OCI-LY1 (cell line): ENCODE results near the gene IGFBP4.

Experiments used
- H2AFZ ChIP-seq: fragments of 200-600 bp; sonication (generic), shearing (Covaris generic); 2 replicates; pipeline ENCODE4 v1.6.0; 2014; ENCODE audit warnings: antibody characterized with exemption, mild to moderate bottlenecking, low read length
- H3F3A ChIP-seq: fragments of 200-600 bp; sonication (generic), shearing (Covaris generic); 2 replicates; pipeline ENCODE4 v1.6.0; 2014; ENCODE audit warnings: mild to moderate bottlenecking, antibody characterized with exemption, low read length, moderate library complexity; ENCODE audit not compliant: insufficient read depth
- H3K27ac ChIP-seq: fragments of 200-600 bp; sonication (generic); 2 replicates; pipeline ENCODE4 v1.5.1; 2014; ENCODE audit warnings: low read length, mixed run types, mild to moderate bottlenecking, low read depth; ENCODE audit not compliant: poor library complexity, severe bottlenecking
- H3K27me3 ChIP-seq: fragments of 200-600 bp; sonication (generic); 2 replicates; pipeline ENCODE4 v1.6.0; 2014; ENCODE audit warnings: antibody characterized with exemption, mild to moderate bottlenecking, low read length, moderate library complexity; ENCODE audit not compliant: insufficient read depth
- H3K36me3 ChIP-seq: fragments of 200-600 bp; sonication (generic); 2 replicates; pipeline ENCODE4 v1.6.1; 2014; ENCODE audit warnings: mild to moderate bottlenecking, antibody characterized with exemption, low read length, moderate library complexity, mixed read lengths; ENCODE audit not compliant: insufficient read depth
- H3K4me1 ChIP-seq: fragments of 200-600 bp; sonication (generic); 2 replicates; pipeline ENCODE4 v1.5.1; 2014; ENCODE audit warnings: mild to moderate bottlenecking, low read length, moderate library complexity; ENCODE audit not compliant: insufficient read depth, severe bottlenecking
- H3K4me2 ChIP-seq: fragments of 200-600 bp; sonication (generic), shearing (Covaris generic); 2 replicates; pipeline ENCODE4 v1.6.1; 2014; ENCODE audit warnings: low read length
- H3K4me3 ChIP-seq: fragments of 200-600 bp; sonication (generic); 2 replicates; pipeline ENCODE4 v1.5.1; 2014; ENCODE audit warnings: low read length, low read depth, mild to moderate bottlenecking, mixed read lengths; ENCODE audit not compliant: poor library complexity, severe bottlenecking
- H3K79me2 ChIP-seq: fragments of 200-600 bp; shearing (Covaris generic); 2 replicates; pipeline ENCODE4 v1.6.1; 2016; ENCODE audit warnings: mixed run types, low read length, mixed read lengths; ENCODE audit not compliant: insufficient read depth
- H3K9ac ChIP-seq: fragments of 200-600 bp; sonication (generic), shearing (Covaris generic); 2 replicates; pipeline ENCODE4 v1.6.1; 2014; ENCODE audit warnings: mild to moderate bottlenecking, low read length, mixed read lengths
- H3K9me2 ChIP-seq: fragments of 200-600 bp; sonication (generic), shearing (Covaris generic); 2 replicates; pipeline ENCODE4 v1.6.1; 2014; ENCODE audit warnings: low read depth, mild to moderate bottlenecking, low read length, mixed read lengths
- H3K9me3 ChIP-seq: fragments of 200-600 bp; shearing (Covaris generic); 2 replicates; pipeline ENCODE4 v1.6.1; 2014; ENCODE audit warnings: low read length, mixed read lengths
- H4K20me1 ChIP-seq: fragments of 200-600 bp; sonication (generic), shearing (Covaris generic); 2 replicates; pipeline ENCODE4 v1.6.0; 2016; ENCODE audit warnings: mild to moderate bottlenecking, low read length; ENCODE audit not compliant: insufficient read depth
- EZH2 ChIP-seq: fragments of 200-600 bp; sonication (generic), shearing (Covaris generic); IDR thresholded peaks from 2 replicates; pipeline ENCODE4 v1.8.0; 2017; ENCODE audit warnings: borderline replicate concordance, mixed run types, mild to moderate bottlenecking, antibody characterized with exemption, low read length, moderate library complexity, mixed read lengths
- TF ChIP-seq, protein P1 (sequence below): fragments of 200-600 bp; sonication (generic), shearing (Covaris generic); IDR thresholded peaks from 2 replicates; pipeline ENCODE4 v1.5.1; 2017; ENCODE audit warnings: mild to moderate bottlenecking, antibody characterized with exemption, low read length, moderate library complexity, mixed read lengths

Gene IGFBP4

DNA sequence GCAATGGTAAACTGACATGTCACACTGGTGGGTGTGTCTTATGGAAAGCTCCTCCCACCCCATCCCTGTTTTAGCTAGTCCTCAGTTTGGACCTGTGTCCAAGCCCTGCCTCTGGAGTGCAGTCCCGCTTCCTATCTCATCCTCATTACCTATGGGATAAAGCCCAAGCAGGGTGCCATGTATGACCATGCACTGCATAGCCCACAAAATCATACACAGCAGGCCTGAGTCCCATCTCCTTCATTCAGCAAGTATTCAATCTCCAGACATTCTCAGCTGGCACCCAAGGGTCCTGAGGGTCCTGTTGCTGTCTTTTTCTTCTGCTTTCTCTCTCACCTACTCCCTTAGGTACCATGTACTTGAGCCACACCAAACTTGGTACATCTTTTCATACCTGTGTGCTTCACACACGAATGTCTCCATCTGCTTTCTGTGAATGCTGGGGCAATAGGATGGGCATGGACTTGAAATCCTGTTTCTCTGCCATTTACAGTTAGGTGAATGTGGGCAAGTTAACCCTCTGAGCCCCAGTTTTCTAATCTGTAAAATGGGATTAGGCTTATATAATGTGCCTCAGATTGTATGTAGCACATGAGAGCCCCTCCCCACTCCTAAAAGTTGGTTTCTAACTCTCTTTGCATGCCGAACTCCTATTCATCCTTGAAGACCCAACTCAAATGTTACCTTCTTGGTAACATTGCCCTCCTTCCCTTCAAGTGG lies 29.6 kb downstream of the IGFBP4 start:
- H3K4me3 ChIP-seq: no peak overlapping the region
- no peaks in the 10 kb centered on the region for H3F3A ChIP-seq
- no peaks in the 10 kb centered on the region for H4K20me1 ChIP-seq
- no peaks in the 10 kb centered on the region; the same call in 1 of the 2 replicates for H3K9me3 ChIP-seq
- no peak overlapping the region for H3K9ac ChIP-seq
- no peak overlapping the region for H3K27ac ChIP-seq
- H3K4me1 ChIP-seq: peaks cover 11% of the 10 kb centered on the region
- no peak for TF ChIP-seq EZH2
- TF ChIP-seq, protein P1, sequence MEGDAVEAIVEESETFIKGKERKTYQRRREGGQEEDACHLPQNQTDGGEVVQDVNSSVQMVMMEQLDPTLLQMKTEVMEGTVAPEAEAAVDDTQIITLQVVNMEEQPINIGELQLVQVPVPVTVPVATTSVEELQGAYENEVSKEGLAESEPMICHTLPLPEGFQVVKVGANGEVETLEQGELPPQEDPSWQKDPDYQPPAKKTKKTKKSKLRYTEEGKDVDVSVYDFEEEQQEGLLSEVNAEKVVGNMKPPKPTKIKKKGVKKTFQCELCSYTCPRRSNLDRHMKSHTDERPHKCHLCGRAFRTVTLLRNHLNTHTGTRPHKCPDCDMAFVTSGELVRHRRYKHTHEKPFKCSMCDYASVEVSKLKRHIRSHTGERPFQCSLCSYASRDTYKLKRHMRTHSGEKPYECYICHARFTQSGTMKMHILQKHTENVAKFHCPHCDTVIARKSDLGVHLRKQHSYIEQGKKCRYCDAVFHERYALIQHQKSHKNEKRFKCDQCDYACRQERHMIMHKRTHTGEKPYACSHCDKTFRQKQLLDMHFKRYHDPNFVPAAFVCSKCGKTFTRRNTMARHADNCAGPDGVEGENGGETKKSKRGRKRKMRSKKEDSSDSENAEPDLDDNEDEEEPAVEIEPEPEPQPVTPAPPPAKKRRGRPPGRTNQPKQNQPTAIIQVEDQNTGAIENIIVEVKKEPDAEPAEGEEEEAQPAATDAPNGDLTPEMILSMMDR: no peak
- H3K4me2 ChIP-seq: no peak overlapping the region
- no peaks in the 10 kb centered on the region for H3K79me2 ChIP-seq
- H3K27me3 ChIP-seq: peaks cover 11% of the 10 kb centered on the region; the same call in 1 of the 2 replicates
- no peak overlapping the region for H2AFZ ChIP-seq
- H3K9me2 ChIP-seq: no peaks in the 10 kb centered on the region
- no peaks in the 10 kb centered on the region; the same call in 1 of the 2 replicates for H3K36me3 ChIP-seq

- H2AFZ ChIP-seq: no peak overlapping the region
- H4K20me1 ChIP-seq: no peaks in the 10 kb centered on the region
- H3K9ac ChIP-seq: no peak overlapping the region
- H3K36me3 ChIP-seq: no peaks in the 10 kb centered on the region; the same call in 1 of the 2 replicates
- no peaks in the 10 kb centered on the region for H3K79me2 ChIP-seq
- H3K27me3 ChIP-seq: peaks cover 11% of the 10 kb centered on the region; the same call in 1 of the 2 replicates
- TF ChIP-seq, protein P1: no peak
- no peak for TF ChIP-seq EZH2
- no peak overlapping the region for H3K27ac ChIP-seq
- H3K9me3 ChIP-seq: no peaks in the 10 kb centered on the region; the same call in 1 of the 2 replicates
- no peaks in the 10 kb centered on the region for H3F3A ChIP-seq
- peaks cover 11% of the 10 kb centered on the region for H3K4me1 ChIP-seq
- no peak overlapping the region for H3K4me2 ChIP-seq
- H3K4me3 ChIP-seq: no peak overlapping the region
- H3K9me2 ChIP-seq: no peaks in the 10 kb centered on the region
Measured at GRCh38 chr17:40473573-40474365, 30.5 kb downstream of the IGFBP4 start.

DNA sequence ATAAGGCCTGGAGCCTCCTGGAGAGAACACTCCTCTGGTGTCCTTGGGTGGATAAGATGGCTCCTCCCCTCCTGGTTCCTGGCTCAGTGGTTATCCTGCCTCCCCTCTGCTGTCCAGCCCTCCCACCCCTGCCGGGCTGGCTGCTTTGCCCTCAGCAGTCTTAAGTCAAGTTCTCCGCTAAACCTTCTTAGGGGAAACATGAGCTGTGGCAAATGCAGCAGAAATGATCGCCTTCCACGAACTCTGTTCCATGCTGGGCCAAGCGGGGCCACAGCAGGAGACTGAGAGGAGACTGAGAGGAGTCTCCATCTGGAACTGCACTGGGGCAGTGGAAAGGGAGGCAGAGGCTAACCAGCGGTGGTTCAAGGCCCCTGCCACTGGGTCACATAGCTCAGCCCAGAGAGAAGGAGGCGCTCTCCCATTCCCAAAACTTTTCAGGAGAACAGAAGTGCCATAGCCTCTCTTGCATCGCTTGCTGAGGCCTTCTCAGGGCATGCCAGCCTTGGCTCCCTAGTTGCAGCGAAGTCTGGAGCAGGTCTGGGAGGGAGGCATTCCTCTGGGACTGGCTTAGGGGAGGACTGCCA lies 31.3 kb downstream of the IGFBP4 start:
- Histone ChIP-seq H3K27ac (no peak overlapping the region), H3K9me3 (no peaks in the 10 kb centered on the region; the same call in 1 of the 2 replicates), H4K20me1 (no peaks in the 10 kb centered on the region), H3K27me3 (peaks cover 8% of the 10 kb centered on the region; the same call in 1 of the 2 replicates), H3K4me2 (no peak overlapping the region), H3K4me1 (peaks cover 12% of the 10 kb centered on the region), H3F3A (no peaks in the 10 kb centered on the region), H3K36me3 (no peaks in the 10 kb centered on the region; the same call in 1 of the 2 replicates), H3K9ac (no peak overlapping the region), H3K4me3 (no peak overlapping the region), H3K9me2 (no peaks in the 10 kb centered on the region), H2AFZ (no peak overlapping the region), H3K79me2 (no peaks in the 10 kb centered on the region)
- no peak for TF ChIP-seq EZH2
- TF ChIP-seq, protein P1: no peak
